Activated CD4-positive, alpha-beta T cell treated with anti-CD3 and anti-CD28 coated beads, Interleukin-2, amount 50 U/mL, for 24 hours (primary cell): Measurements from ENCODE around the gene ADAM12.

ENCODE experiments used
- DNase-seq, 2 donors: peaks; one replicate each; pipeline ENCODE4 v3.0.0-alpha.2; 2020; ENCODE audit warnings: low read depth in 1 of 2, low spot score in 1 of 2

The ADAM12 gene

DNA sequence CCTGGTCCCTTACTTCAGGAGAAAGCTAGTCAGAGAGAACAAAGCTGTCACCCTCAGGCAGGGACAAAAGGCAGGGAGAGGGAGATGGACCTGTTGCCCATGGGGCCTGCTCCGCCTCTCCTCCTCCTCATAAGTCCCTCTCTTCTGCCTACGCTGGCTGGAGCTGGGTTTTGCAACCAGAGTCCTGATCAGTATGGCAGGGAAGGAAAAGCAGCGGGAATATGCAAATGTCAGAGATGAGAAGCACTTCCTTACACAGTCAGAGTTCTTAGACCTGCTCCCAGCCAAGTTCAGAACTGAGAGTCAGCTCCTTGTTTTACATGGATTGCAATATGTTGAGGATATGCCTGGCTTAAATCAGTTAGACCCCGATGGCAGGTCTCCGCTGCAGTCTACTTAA lies 231.1 kb downstream of the ADAM12 start:
- no peak for DNase-seq

DNA sequence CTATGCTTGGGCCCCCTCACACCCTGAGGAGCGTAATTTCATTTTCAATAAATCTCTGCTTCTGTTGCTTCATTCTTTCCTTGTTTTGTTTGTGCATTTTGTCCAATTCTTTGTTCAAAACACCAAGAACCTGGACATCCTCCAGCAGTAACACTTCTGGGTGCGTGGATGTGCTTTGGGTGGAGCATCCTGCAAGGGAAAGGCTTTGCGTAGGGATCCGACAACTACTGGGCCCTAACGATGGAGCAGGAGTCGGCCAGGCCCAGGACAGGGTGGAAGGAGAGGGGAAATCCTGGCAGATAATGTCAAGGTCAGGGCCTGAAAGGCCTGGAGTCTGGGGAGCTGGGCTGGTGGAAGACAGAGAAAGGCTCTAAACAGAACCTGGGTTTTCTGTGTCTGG lies 231.8 kb downstream of the ADAM12 start:
- DNase-seq: no peak

DNA sequence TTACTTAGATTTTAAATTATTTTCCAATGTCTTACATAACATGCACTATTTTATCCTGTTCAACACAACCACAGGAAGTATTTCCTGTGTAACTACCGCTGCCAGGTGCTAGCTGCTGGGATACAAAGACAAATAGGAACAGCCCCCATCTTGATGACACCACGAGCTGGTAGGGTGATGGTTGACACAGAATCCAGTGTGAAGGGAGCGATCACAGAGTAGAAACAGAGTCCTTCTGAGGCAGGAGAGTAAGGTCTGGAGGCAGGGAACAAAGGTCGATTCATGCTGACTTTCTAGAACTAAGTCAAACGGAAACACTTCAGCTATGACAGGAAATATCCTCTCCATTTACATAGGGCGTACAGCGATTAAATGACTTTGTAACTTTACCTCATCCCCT lies 232.3 kb downstream of the ADAM12 start:
- DNase-seq: no peak

DNA sequence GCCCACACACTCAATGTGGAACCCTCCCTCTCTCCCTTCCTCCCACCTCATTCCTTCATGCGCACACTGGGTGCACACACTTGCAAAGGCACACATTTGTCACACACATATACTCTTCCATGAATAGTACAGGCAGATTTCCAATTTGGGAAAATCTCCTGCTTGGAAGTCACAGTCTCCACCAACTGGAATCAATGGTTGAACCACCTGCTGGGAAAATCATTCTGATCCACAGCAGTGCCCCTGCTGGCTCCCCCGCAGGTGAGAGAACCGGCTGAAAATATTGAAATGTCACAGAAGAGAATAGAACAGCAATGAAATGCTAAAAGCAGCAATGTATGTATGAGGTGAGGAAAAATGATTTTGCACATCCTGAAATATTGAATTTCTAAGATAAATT lies 232.7 kb downstream of the ADAM12 start:
- DNase-seq: no peak

DNA sequence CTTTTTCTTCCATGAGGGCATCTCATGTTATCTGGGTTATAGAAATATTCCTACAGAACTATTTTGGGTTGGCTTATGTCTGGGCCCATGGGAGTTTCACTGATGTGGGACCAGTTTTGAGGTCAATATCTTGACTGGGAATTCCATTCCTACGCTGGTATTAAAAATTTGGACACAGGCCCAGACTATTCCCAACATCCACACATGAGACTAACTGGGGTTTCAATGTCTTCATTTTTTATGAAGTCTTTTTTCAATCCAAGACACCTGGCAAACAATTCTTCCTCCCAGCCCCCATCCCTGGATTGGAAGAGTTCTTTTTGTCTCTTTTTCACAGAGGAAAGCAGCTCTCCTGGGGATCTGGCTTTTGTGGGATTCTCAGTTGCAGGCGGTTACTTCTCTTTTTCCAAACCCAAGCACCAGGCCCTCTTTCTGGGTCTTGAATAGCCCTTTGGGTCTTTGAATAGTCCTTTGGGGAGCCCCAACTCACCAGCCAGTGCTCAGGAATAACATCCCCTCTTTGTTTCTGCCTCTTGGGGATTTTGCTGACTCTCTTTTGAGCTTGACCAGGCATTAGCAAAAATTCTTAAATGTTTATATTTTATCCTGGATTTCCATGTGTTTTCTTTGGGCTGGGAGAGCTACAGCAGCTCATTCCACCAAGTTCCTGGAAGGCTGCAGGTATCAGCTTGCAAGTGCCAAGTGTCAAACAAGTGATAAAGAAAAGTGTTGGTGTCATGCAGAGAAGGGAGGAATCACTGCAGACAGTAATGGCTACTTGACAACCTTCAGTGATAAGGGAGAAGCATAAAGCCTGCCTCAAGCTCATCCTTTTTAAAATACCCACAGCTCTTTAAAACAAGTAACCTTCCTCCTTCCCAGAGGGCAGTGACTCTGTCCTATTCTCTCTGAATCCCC lies 234.3 kb downstream of the ADAM12 start:
- no peak for DNase-seq

DNA sequence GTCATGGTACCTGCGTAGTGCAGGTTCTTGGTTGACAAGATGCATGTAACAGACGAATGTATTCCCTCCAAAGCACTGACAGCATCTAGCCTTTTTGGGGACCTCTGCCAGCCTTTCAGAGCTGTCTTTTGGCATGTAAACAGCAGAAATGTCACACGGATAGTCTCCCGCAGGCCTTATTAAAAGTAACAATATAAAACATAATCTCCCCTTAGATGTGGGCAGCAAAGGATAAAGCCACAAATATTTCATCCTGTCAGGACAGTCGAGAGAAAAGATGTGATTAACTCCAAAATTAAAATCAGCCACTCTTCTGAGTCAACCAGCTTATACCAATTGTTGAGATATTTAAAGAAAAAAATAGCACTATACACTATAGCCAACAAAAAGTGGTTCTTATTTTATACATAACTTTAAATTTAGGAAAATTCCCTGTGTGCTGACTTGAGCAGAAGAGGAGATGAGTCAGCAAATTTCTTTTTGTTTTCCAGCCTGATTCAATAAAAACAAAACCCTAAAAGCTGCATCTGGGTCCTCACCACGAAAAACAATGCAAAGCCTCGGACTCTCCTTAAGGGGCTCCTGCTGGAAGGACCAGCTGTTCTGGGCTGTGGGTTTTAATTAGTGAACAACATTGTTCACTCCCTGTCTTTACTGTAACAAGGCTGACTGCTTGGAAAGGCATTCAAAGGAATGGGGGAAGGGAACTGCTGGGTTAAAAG lies 240.2 kb downstream of the ADAM12 start:
- DNase-seq: no peak

DNA sequence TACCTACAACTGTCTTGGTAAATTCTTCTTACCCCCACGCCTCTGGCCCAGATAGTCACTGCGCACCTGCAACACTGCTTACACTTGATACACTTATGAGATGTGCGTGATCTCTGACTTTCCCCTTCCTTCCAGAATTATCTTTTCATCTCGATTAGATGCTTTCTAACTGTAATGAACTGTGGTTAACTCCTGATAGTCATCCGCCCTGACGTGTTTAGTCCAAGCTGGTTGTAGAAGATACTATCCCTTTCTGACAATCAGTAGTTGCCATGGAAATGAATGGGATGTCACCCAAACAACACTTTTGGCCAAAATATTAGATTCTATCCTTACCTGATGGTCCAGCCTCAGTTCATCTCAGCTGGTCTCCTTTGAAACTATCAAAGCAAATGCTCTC lies 241.5 kb downstream of the ADAM12 start:
- no peak for DNase-seq

DNA sequence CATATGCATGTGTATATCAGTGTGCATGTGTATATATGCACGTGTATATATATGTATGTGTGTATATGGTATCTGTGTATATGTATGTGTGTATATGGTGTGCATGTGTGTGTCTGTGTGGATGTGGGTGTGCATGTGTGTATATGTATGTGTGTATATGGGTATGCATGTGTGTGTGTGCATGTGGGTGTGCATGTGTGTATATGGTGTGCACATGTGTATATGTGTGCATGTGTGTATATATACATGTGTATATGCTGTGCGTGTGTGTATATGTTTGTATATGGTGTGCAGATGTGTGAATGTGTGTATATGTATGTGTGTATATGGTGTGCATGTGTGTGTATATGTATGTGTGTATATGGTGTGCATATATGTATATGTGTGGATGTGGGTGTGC lies 245.2 kb downstream of the ADAM12 start:
- no peak for DNase-seq

DNA sequence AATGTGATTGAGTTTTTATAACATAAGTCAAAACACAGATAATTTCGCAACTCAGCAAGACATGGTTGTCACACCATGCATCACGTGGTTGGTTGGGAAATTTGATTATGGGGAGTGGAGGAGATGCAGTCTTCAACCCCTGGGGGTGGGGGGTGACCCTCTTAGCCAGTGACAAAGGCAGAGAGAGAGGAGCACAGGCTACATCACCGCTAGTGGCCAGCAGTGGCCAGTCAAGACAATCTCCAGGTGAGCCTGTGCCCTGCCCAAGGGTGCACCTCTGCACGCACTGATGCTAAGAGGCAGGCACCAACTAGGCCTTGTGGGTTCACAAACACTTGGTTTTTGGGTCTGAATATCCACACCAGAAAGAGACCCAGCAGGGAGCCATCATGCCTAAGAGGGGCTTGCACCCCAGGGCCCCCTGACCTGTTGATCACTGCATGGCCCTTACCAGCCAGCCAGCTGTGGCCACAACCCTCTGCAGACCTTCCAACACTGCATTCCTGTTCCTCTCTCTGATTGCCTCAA lies 247.5 kb downstream of the ADAM12 start:
- DNase-seq: no peak

DNA sequence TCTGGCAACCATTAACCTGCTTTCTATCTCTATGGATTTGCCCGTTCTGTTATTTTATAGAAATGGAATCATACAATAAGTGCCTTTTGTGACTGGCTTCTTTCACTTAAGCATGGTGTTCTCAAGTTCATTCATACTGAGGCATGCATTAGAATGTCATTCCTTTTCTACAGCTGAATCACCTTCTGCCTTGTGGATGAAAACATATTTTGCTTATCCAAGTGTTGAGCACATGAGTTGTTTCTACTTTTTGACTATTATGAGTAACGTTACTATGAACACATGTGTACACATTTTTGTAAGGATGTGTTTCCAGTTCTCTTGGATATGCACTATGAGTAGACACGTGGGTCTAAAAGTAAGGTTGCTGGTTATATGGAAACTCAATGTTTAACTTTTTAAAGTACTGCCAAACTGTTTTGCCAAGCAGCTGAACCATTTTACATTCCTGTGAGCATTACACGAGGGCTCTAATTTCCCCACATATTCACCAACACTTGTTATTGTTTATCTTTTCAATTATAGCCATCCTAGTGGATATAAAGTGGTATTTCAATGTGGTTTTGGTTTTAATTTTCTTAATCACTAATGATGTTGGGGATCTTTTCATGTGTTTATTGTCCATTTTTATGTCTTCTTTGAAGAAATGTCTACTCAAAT lies 250.6 kb downstream of the ADAM12 start:
- DNase-seq: no peak

DNA sequence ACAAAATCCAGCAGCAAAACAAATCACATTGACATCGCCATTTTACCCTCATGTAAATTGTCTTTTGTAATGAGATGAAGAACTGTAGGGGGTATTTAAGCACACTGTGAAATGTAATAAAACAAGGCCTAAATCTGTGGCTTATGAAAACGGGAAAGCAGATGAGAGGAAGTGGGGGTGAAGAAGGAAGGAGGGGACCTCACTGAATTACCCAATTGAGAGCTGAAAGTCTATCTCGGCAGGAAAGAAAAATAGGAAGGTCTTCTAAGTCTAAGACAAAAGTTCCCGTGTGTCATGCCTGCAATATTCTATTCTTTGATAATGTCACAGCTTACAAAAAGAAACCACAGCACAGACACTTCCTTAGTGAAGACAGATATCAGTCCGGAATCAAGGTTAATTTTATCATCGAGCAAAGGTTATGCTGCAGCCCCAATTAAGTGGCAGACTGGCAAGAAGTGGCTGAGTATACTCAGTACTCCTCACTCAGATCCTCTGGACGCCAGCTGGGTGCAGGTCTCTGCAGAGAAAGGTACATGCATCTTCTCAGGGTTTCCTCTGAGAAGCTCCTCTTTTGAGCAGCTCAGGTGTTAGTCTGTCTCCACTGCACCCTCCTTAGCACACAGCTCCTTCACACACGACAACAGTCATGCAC lies 252.2 kb downstream of the ADAM12 start:
- no peak for DNase-seq

DNA sequence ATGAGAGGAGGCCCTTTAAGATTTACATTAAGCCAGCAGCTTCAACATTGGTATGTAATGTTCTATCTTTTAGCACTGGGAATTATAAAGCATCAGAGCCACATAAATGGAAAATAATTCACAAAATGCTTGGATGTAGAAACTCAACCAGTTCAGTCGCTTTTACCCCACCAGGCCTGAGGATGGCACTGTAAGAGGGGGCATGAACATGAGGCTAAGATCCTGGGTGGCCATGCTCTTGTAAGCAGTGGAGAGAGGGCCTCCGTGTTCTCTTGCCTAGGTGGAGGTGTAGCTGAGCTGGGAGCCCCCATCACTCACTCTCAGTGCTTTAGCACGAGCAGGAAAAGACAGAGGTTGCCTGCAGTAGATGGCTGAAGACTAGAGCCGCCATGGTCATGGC lies 253.1 kb downstream of the ADAM12 start:
- DNase-seq: no peak

DNA sequence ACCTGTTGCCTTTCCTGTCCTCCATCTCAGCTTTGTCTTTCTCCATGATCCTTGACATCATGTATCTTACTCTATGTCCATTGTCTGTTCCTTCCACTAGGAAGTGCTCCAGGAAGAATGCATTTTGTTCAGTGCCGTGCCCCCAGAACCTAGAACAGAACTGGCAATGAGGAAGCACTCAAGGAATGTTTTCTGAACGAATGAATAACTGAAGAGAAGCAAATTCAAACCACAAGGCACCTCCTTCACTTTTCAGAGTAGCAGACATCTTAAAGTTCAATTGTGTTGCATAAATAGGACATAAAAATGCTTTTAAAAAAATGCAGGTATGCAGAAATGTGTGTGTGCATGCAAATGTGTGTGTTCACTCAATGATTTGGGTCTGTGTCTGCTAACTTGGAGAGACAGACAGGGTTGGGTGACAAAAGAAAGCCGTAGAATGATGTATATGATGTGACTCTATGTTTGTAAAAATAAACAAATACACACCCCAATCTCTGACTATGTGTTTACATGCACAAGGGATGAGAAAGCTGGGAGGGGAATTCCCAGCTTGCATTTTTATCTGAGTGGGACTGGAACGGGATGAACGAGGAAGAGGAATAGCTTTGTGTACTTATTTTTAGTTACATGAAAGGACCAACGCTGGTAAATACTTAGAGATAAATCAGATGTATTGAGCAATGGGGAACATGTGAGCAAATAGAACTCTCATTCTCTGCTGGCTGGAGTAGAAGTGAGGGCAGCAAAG lies 254.2 kb downstream of the ADAM12 start:
- no peak for DNase-seq

DNA sequence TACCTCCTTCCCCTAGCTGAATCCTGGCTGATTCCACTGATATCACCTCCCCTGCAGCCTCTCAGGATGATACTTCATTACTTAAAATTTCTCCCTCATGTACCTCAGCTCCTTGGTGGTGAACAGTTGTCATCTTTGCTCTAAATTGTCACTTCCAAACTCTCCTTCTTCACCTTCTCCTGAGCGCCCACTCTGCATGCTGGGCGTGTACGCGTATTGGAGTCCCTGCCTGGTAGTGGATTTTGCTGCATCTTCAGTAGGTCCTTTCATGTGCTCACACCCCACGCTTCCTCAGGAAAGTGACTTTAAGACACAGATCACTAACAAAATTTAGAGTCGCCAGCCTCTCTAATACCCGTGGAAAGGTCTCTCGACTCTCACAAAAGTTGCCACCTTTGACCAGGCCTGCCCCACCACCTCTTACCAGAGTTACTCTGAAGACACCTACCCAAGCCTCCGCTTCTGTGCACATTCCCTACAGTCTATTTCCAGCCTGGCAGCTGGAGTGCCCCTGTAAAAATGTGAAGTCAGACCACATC lies 255.1 kb downstream of the ADAM12 start:
- DNase-seq: no peak

DNA sequence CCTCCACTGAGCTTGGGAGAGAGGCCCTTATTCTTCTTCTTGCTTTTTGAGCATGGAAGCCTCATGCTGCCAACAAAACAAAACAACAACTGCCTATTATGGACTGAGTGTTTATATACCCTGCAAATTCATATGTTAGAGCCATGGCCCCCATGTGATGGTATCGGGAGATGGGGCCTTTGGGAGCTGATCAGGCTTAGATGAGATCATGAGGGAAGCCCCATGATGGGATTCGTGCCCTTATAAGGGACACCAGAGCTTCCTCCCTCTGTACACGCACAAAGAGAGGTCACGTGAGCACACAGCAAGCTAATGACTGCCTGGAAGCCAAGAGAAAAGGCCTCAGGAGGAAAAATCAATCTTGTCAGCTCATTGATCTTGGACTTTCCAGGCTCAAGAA lies 256.9 kb downstream of the ADAM12 start:
- DNase-seq: no peak

DNA sequence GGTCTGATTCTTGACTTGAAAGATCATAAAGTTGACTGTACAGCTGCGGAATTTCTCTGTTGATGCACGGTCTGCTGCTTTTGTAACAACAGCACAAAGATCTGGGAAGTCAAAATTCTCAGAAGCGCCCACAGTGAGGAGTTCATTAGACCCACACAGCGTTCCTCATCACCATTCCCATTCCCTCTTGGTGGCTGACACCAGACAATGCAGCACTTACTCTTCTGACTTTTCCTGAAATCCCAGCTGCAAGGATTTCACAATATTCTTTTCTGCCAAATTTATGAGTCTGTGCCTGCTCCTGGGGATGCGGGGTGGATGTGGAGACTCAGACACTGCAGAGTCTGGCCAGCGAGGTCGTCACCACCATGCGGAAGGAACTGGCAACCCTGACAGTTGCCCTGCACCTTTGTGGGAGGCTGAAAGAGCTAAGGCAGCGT lies 258.0 kb downstream of the ADAM12 start:
- no peak for DNase-seq

DNA sequence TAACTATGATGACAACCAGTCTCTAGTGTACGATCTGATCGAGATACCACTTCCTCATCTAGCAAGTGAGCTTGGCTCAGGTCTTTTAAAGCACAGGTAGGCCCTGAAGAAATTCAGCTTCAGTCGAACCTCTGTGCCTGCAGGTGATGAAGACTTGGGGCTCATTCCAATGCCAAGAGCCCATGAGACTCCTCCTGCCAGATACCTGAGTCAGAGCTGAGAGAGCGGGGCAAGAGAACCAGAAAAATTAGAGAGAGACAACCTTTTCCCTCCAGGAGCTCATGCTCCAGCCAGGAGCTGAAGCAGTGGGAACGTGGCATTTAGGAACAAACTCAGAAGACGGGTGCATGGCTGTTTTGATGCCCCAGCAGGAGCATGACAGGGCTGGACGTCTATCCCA lies 259.3 kb downstream of the ADAM12 start:
- no peak for DNase-seq

DNA sequence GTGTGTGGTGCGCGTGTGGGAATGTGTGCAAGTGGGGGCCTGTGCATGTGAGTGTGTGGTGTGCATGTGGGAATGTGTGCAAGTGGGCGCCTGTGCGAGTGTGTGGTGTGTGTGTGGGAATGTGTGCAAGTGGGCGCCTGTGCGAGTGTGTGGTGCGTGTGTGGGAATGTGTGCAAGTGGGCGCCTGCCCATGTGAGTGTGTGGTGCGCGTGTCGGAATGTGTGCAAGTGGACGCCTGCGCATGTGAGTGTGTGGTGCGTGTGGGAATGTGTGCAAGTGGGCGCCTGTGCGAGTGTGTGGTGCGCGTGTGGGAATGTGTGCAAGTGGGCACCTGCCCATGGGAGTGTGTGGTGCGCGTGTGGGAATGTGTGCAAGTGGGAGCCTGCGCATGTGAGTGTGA lies 259.7 kb downstream of the ADAM12 start:
- no peak for DNase-seq

DNA sequence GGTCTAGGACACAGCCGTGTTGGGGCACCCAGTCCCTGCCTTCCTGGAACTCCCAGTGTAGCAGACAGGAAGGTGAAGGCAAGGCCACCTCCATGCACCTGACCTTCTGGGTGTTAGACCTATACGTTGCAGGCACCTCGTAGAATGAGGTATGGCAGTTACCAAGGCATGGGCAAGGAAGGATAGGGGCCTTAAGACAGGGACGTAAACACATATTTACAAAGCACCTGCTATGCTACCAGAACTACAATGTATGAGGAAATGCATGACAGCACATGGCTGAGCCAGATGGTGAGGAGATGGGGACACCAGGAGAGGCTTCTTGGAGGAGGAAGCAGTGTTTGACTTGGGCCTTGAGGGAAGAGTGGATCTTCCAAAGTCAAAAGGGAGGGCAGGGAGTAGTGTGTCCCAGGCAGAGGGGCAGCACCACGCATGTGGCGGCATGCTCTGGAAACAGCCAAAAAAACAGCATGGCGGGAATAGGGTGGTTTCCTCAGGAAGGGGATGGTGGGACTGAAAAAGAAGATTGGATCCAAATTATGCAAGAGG lies 260.7 kb downstream of the ADAM12 start:
- no peak for DNase-seq

DNA sequence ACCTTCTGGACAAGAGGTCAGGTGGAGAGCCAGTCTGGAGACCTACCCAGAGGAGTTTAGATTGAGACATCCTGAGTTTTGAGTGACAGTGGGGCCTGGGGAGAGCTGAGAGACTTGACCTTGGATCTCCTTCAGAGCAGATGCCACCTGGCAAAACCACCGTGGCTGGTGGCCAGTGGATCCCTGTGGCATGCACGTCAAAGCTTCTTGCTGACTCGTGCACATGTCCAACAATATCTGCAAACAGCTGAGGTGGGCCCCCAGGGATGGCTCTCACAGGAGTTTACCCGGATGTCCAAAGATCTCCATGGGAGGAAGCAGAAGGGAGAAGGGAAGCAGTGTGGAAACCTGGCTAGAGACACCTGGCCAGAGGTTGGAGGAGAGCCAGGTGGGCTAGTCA lies 261.4 kb downstream of the ADAM12 start:
- DNase-seq: no peak
